Stimulated activated CD8-positive, alpha-beta memory T cell treated with anti-CD3 and anti-CD28 coated beads, Interleukin-12 subunit alpha, Interleukin-12 subunit beta, amount 100 ng/mL, for 24 hours (primary cell): ENCODE data around the gene ANKK1.

Experiments
- DNase-seq: peaks from one replicate; pipeline ENCODE4 v3.0.0-alpha.2; 2020; ENCODE audit errors: extremely low read depth

ANKK1 gene

GRCh38 chr11:113408887-113409286 lies 21.3 kb downstream of the ANKK1 start:
- DNase-seq, result no peak

DNA sequence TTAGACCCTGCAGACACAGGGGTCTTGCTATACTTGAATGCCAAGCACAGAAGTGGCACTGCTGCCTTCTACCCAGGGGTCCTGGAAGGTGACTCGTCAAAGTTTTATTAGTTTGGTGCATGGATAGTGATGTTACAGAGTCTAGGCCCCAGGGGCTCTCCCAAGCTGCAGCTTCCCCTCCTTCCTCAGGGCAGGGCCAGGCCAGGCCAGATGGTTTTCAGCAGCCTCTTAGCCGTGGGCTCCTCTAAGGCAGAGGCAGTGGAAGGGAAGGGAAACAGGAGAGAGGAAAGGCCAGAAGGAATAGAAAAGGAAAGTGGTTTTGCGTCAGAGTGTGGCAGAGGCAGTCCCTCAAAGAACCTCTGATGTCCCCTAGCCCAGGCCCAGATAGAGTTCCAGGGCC lies 21.9 kb downstream of the ANKK1 start:
- DNase-seq, result no peak

GRCh38 chr11:113410414-113411135 lies 23.0 kb downstream of the ANKK1 start:
- DNase-seq, result no peak

DNA sequence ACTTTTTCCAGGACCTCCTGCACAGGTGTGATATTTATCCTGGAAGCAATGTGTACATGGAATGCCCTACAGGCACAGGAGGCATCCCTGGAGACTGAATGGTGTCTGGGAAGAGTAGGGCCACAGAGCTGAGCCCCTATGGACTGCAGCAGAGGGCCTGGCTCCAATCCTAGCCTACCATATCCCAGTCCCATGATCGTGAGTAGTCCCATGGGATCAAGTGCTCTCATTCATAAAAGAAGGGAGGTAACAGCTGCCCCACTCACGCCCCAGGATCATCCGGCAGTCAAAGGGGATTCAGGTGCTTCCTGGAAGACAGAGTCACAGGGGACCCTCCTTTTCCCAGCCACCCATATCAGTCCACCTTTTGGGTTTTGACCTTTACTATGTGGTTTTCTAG lies 24.0 kb downstream of the ANKK1 start:
- DNase-seq, result no peak

DNA sequence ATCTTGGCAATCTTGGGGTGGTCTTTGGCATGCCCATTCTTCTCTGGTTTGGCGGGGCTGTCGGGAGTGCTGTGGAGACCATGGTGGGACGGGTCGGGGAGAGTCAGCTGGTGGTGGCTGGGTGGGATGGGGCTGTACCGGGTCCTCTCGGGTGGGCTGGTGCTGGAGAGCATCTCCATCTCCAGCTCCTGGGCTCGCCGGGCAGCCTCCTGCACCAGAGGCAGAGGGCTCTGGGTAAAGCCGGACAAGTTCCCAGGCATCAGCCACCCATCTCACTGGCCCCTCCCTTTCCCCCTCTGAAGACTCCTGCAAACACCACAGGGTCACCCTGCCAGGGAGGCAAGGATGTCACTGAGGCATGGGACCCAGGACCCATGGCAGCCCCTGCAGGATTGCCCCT lies 25.1 kb downstream of the ANKK1 start:
- no peak for DNase-seq

DNA sequence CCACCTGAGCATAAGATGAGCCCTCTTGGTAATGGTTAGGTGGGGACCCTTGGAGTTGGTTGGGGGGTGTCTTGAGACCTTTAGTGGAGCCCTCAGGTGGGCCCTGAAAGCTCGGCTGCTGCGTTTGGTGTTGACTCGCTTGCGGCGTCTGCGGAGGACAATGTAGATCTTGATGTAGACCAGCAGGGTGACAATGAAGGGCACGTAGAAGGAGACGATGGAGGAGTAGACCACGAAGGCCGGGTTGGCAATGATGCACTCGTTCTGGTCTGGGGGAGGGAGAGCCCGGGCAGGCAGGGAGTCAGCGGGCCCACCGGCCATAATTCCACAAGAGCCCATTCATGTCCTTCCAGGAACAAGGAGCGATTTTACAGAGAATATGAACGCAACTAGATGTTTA lies 27.8 kb downstream of the ANKK1 start:
- DNase-seq, result no peak

DNA sequence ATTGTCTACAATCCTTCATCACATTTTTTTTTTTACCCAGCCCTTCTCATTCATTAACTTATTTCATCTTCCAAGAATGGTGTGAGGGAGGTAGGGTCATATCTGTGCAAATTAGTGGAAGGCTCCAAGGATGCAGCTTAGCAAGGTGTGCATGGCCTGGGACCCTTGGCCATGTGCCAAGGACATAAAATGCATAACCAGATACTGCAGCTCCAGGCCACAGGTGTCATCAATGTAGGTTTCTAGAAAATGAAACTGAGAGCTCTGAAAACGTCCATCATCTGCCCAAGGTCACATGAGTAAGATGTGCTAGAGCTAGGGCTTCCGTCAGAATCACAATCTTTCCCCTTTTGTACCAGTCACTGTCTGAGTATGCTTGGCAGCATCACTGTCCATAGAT lies 29.8 kb downstream of the ANKK1 start:
- DNase-seq, result no peak

DNA sequence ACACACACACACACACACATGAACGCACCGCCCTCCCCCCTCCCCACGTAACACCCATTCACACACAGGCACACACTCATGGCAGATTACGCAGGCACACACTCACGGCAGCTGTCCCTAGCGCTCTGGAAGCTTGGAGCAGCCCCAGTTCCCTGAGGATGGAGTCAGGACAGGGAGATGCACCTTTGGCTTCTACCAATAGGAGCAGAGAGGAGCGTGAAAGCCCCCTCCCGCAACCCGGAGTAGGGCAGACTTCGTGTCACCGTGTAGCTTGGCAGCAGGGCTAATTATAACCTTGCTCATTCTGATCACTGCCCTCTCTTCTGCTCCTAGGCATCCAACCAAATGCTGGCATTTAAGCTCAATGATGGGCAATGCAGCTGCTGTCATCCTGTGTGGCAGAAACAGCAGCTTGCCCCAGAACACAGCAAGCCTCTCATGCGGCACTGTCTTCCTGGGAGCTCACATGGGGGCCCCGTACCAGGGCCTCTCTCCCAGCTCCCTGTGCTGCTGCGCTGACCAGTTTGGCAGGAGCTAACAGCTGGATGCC lies 31.9 kb downstream of the ANKK1 start:
- no peak for DNase-seq

- DNase-seq, result no peak
Measured at GRCh38 chr11:113420808-113421207, 33.2 kb downstream of the ANKK1 start.

DNA sequence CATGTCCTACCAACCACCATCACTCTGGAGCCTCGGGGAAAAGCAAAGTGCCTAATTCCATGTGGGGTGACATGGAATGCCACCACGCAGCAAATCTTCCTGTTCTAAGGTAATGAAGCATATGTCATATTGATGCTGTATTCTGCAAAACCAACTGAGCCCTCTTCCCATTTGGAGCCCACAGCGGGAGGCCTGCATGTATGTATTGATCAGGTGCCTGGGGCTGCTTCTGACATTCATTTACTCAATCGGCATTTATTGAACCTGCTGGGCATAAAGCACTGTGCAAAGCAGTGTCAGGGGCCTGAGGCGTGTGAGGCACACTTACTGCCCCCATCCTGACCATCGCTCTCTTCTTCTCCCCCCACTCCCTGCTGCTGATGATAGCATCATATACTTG lies 39.1 kb downstream of the ANKK1 start:
- DNase-seq, result no peak

- DNase-seq, result no peak
Measured at GRCh38 chr11:113431746-113432145, 44.2 kb downstream of the ANKK1 start.

GRCh38 chr11:113435190-113435968 lies 47.8 kb downstream of the ANKK1 start:
- DNase-seq, result no peak

DNA sequence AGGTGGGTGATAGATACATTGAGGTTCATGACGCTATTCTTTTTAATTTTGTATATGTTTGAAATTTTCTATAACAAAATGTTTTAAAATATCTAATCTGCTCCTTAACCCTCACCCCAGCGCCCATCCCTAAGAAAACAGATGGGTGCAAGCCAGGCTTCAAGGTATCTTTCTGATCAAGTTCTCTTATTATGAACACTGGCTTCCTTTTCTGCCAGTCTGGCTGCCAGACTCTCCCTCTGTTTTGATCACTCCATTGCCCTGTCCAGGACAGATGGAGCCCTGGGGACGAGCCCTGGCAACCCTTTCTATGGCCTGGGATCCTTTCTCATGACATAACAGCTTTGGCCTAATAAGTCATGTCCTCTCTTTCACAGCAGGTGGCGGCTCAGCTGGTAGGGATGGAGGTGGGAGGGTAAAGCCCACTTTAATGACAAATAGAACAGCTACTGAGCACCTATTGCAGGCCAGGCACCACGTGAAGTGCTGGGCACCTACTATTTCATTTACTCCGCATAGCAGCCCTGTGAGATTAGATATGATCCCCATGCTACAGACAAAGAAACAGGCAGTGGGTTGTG lies 49.2 kb downstream of the ANKK1 start:
- DNase-seq, result no peak

GRCh38 chr11:113440816-113441215 lies 53.2 kb downstream of the ANKK1 start:
- DNase-seq, result no peak

DNA sequence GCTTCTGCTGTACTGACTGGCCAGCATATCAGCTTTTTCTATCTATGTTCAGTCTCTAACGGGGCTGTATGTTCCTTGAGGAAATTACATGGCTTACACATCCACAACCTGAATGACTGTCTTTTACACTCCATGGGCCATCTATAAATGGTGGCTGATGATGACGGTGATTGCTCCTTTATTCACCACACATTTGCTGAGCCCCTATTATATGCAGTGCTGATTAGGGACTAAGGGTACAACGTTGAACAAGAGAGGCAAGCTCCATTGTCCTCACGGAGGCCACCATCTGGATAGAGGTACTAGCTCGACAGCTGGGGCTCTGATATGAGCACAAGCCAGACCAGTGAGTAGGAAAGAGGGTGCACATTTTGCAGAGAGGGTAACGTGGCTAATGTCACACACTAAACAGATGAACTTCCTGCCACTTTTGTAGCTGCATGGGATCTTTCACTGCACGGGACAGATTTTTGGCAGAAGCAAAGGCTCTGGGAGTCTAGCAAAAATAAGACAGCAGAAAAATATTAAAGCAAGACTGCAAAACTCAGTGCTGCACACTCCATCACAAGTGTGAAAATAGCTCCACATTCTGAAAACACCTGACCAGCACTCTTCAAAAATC lies 57.0 kb downstream of the ANKK1 start:
- DNase-seq, result no peak

DNA sequence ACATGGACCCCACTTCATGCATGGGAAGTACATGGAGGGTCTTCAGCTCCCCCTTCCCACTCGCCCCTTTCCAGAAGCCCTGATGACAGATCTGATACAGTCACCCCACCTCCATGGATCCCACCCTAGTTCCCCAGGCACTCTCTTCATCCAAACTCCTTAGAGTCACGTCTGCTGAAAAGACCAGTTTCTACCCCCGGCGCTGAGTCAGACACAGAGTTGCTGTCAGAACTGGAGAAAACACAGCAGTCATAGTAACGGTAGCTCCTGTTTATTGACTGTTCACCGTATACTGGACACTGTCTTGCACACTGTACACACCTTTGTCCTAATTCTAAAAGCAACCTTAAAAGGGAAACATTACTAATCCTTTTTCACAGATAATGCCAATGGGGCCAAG lies 58.5 kb downstream of the ANKK1 start:
- no peak for DNase-seq

DNA sequence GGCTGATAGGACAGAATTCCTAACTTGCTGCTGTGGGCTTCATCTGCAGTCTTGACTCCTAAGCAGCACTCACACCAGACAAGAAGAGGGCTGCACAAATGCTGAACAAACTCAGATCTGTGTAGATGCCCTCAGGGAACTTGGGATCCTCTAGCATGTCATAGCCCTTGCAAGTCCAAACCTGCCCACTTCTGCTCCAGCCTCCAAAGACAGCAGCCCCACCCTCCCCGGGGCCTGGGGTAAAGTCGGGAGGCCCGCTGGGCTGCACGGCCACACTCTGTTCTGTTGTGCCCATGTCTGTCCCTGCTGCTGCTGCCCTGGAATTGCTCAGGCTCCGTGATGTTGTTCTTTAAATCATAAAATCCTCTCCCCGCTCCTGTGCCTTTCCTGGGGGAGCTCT lies 59.4 kb downstream of the ANKK1 start:
- no peak for DNase-seq

DNA sequence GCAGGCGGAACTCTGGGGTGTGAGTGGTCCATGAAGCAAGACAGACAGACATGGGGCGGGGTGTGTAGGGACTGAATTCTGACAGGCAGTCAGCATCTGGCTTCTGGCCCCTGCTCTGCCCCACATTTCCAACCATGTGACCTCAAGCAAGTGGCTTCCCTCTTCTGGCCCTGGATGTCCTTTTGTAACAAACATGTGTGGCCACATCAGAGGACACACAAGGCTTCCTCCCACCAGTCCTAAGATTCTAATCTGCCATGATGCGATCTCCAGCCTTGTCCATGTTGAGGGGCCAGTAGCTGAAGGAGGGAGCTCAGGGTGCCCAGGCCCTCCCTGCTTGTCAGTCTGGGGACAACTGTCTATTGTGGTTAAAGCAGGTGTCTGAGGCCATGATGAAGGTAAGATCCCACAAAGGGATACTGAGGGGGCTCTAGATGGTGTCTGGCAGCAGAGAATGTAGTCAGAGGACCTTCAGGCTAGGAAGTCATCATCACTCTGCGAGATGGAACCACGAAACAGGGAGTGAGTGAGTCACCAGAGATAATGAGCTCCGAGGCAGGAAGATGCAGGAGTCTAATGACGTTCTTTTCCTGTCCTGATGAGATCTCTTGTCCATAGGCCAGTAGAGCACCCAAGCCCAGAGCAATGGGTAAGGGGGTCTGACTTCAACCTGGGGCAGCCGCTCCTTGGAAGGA lies 60.2 kb downstream of the ANKK1 start:
- DNase-seq, result no peak

- DNase-seq, result no peak
Measured at GRCh38 chr11:113448316-113448677, 60.7 kb downstream of the ANKK1 start.

DNA sequence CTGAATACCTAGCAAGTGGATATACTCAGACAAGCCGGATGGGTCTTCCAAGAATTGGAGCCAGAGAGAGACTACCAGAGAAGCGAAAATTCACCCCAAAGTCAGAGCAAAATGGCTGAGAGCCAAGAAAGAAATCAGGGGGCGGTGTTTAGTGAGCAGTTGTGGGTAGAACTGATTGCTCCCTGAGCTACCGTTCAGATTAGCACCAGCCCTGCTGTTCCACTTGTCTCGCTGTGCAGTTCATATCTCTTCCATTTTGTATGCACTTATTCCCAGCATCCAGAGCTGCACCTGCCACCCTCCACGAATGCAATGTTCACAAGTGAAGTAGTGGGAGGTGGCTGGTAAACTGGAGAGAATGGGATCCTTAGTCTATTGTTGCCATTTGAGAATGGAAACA lies 62.2 kb downstream of the ANKK1 start:
- DNase-seq, result no peak
